CD14-positive monocyte (primary cell): ENCODE results near the gene GATC. TPM values are rescaled to one million over a fixed set of nuclear protein-coding genes. Genes with fewer than 3 reads are reported as not detected.
A peak's percentile ranks its signal among the peaks of the same experiment; 100 is the strongest.

Experiments
- DNase-seq, 3 donors: peaks; one replicate each; pipeline ENCODE4 v3.0.0-alpha.2; 2011 to 2022
- H2AFZ ChIP-seq: 2 replicates; pipeline ENCODE4 v1.6.0; 2012; ENCODE audit warnings: mild to moderate bottlenecking, low read depth, low read length, inconsistent platforms; ENCODE audit not compliant: insufficient read depth, poor library complexity, severe bottlenecking
- H3K27ac ChIP-seq, 2 donors: 1 replicate in 1 of 2; 2 replicates in 1 of 2; pipeline ENCODE4 v1.5.1; 2012 to 2013; ENCODE audit warnings: low read length in 2 of 2, control low read depth in 1 of 2, inconsistent platforms in 1 of 2, low read depth in 1 of 2, mild to moderate bottlenecking in 1 of 2
- H3K27me3 ChIP-seq, 2 donors: one replicate each; pipeline versions ENCODE4 v1.6.0 to v1.6.1; 2011 to 2013; ENCODE audit warnings: low read length in 2 of 2; ENCODE audit not compliant: control insufficient read depth in 2 of 2, insufficient read depth in 2 of 2
- H3K36me3 ChIP-seq, 2 donors: replicated peaks in 1 of 2; 1 replicate in 1 of 2; 2 replicates in 1 of 2; pipeline versions ENCODE4 v1.5.1 to v1.6.1; 2012 to 2013; ENCODE audit warnings: low read length in 2 of 2, control low read depth in 1 of 2, inconsistent platforms in 1 of 2, mild to moderate bottlenecking in 1 of 2; ENCODE audit not compliant: insufficient read depth in 2 of 2, control insufficient read depth in 1 of 2
- H3K4me1 ChIP-seq, 2 donors: 1 replicate in 1 of 2; 2 replicates in 1 of 2; pipeline versions ENCODE4 v1.5.1 to v1.6.1; 2012 to 2013; ENCODE audit warnings: low read length in 2 of 2, control low read depth in 1 of 2, inconsistent platforms in 1 of 2, mild to moderate bottlenecking in 1 of 2, moderate library complexity in 1 of 2; ENCODE audit not compliant: insufficient read depth in 2 of 2, control insufficient read depth in 1 of 2
- H3K4me2 ChIP-seq: replicated peaks from 2 replicates; pipeline ENCODE3; 2012; ENCODE audit warnings: low read length, moderate library complexity, mild to moderate bottlenecking; ENCODE audit not compliant: poor library complexity, severe bottlenecking; ENCODE audit errors: extremely low read depth
- H3K4me3 ChIP-seq, 3 experiments: fragments of 200-600 bp in 1 of 3; sonication (generic) in 1 of 3; replicated peaks in 1 of 3; 1 replicate in 2 of 3; 2 replicates in 1 of 3; pipeline ENCODE4 v1.5.1; 2011 to 2013; ENCODE audit warnings: low read length in 3 of 3, mild to moderate bottlenecking in 3 of 3, control low read depth in 2 of 3, low read depth in 2 of 3, inconsistent platforms in 1 of 3, moderate library complexity in 1 of 3
- H3K79me2 ChIP-seq: 2 replicates; pipeline ENCODE4 v1.6.0; 2012; ENCODE audit warnings: mild to moderate bottlenecking, control low read depth, inconsistent platforms, low read length, moderate library complexity; ENCODE audit not compliant: insufficient read depth
- H3K9ac ChIP-seq: 2 replicates; pipeline ENCODE4 v1.6.0; 2017; ENCODE audit warnings: low read length, mild to moderate bottlenecking; ENCODE audit not compliant: insufficient read depth, poor library complexity, severe bottlenecking
- H3K9me3 ChIP-seq, 2 donors: replicated peaks in 1 of 2; 1 replicate in 1 of 2; 2 replicates in 1 of 2; pipeline versions ENCODE4 v1.5.1 to v1.6.1; 2012 to 2013; ENCODE audit warnings: low read length in 2 of 2, control low read depth in 1 of 2; ENCODE audit not compliant: control insufficient read depth in 1 of 2, insufficient read depth in 1 of 2
- H4K20me1 ChIP-seq: 2 replicates; pipeline ENCODE4 v1.6.0; 2012; ENCODE audit warnings: mild to moderate bottlenecking, low read length, control low read depth, moderate library complexity; ENCODE audit not compliant: insufficient read depth
- H3K27ac Mint-ChIP-seq, 7 donors: one replicate each; pipeline ENCODE4 v1.8.0; 2020; ENCODE audit warnings: mild to moderate bottlenecking in 7 of 7, mixed read lengths in 7 of 7, moderate library complexity in 6 of 7, inconsistent platforms in 2 of 7
- H3K27me3 Mint-ChIP-seq, 3 donors: one replicate each; pipeline ENCODE4 v1.8.0; 2021 to 2022; ENCODE audit warnings: low read depth in 3 of 3, mild to moderate bottlenecking in 3 of 3, mixed read lengths in 3 of 3, moderate library complexity in 3 of 3, inconsistent platforms in 1 of 3
- H3K36me3 Mint-ChIP-seq, 2 donors: one replicate each; pipeline ENCODE4 v1.8.0; 2020; ENCODE audit warnings: mixed read lengths in 2 of 2, inconsistent platforms in 1 of 2, mild to moderate bottlenecking in 1 of 2
- H3K4me1 Mint-ChIP-seq: one replicate; pipeline ENCODE4 v1.8.0; 2020; ENCODE audit warnings: mild to moderate bottlenecking, mixed read lengths
- H3K4me3 Mint-ChIP-seq, 2 donors: one replicate each; pipeline ENCODE4 v1.8.0; 2020; ENCODE audit warnings: mild to moderate bottlenecking in 2 of 2, mixed read lengths in 2 of 2, moderate library complexity in 1 of 2
- H3K9me3 Mint-ChIP-seq, 7 donors: one replicate each; pipeline ENCODE4 v1.8.0; 2020 to 2022; ENCODE audit warnings: mixed read lengths in 7 of 7, mild to moderate bottlenecking in 6 of 7, moderate library complexity in 6 of 7, inconsistent platforms in 2 of 7
- WGBS: methylation state at CpG from one replicate; pipeline ENCODE4 v1.1.5; 2013; ENCODE audit warnings: missing lambda C conversion rate; ENCODE audit not compliant: insufficient coverage; 5-methylcytosine and 5-hydroxymethylcytosine counted together
- intact Hi-C, 2 donors: fragments of 100-400 bp; cut with micrococcal nuclease; formaldehyde crosslinking; loops; one replicate each; pipeline versions ENCODE4 v1.15.0 to v1.15.1; 2023
- polyA plus RNA-seq, 3 donors: library from polyadenylated mRNA; depleted of rRNA in 1 of 3; unstranded in 2 of 3; stranded (reverse) in 1 of 3; fragments of 300-500 nt in 2 of 3; fragments of >200 nt in 1 of 3; fragmentation: Illumina TruSeq in 2 of 3; gene quantifications; 1 replicate in 2 of 3; 2 replicates in 1 of 3; pipeline ENCODE4 v1.2.3, GENCODE V29; 2012 to 2021
- TF ChIP-seq, protein P1 (sequence below): fragments of 200-600 bp; IDR thresholded peaks from one replicate; pipeline ENCODE4 v1.8.0; 2022; ENCODE audit warnings: antibody characterized with exemption, mild to moderate bottlenecking

GATC gene
- polyA plus RNA-seq, 3 donors: 10.7 to 13.8 (median 11.3) TPM

- Mint-ChIP-seq H3K9me3 (no peaks in the 10 kb centered on the region), H3K4me3 (peak overlapping the region; percentile 93 to 98), H3K27ac (peak overlapping the region; percentile 77 to 88 (median 84)), H3K27me3 (peaks cover 0 to 2% (median 0%) of the 10 kb centered on the region in 3 donors), H3K4me1 (peaks cover 24% of the 10 kb centered on the region), H3K36me3 (peaks cover 14 to 33% of the 10 kb centered on the region in 2 donors)
- H3K27ac ChIP-seq: peak overlapping the region; percentile 57 to 76
- intact Hi-C loops: loop anchor here (5.0 kb wide), 2 partner anchors 36 to 41 kb away; partner anchors contain the start of gene RNF10 (in 1 of the 2)
- H2AFZ ChIP-seq: peak overlapping the region; percentile 86
- H3K9me3 ChIP-seq: no peaks in the 10 kb centered on the region
- H3K27me3 ChIP-seq: no peaks in the 10 kb centered on the region
- peak; percentile 19 to 56 (median 46) for DNase-seq
- H3K4me1 ChIP-seq: peaks cover 17 to 21% of the 10 kb centered on the region in 2 donors
- peaks cover 30% of the 10 kb centered on the region for H4K20me1 ChIP-seq
- WGBS: under 1% methylated on average over 38 of the region's 47 CpGs
- TF ChIP-seq, protein P1, sequence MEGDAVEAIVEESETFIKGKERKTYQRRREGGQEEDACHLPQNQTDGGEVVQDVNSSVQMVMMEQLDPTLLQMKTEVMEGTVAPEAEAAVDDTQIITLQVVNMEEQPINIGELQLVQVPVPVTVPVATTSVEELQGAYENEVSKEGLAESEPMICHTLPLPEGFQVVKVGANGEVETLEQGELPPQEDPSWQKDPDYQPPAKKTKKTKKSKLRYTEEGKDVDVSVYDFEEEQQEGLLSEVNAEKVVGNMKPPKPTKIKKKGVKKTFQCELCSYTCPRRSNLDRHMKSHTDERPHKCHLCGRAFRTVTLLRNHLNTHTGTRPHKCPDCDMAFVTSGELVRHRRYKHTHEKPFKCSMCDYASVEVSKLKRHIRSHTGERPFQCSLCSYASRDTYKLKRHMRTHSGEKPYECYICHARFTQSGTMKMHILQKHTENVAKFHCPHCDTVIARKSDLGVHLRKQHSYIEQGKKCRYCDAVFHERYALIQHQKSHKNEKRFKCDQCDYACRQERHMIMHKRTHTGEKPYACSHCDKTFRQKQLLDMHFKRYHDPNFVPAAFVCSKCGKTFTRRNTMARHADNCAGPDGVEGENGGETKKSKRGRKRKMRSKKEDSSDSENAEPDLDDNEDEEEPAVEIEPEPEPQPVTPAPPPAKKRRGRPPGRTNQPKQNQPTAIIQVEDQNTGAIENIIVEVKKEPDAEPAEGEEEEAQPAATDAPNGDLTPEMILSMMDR: no peak
- peak overlapping the region; percentile 91 to 99 (median 99) for H3K4me3 ChIP-seq
- peak overlapping the region; percentile 94 for H3K4me2 ChIP-seq
- peaks cover 30% of the 10 kb centered on the region for H3K79me2 ChIP-seq
- H3K9ac ChIP-seq: peak overlapping the region; percentile 74
- peaks cover 20 to 33% of the 10 kb centered on the region in 2 donors for H3K36me3 ChIP-seq
Observed at GRCh38 chr12:120496413-120497340, 50.4 kb downstream of the GATC start.

GRCh38 chr12:120497524-120498150, 51.4 kb downstream of the GATC start:
- Mint-ChIP-seq H3K27ac (peak overlapping the region in 3 of 7 donors; percentile 34 to 88 (median 45)), H3K36me3 (peaks cover 17 to 43% of the 10 kb centered on the region in 2 donors), H3K4me1 (peaks cover 24% of the 10 kb centered on the region), H3K27me3 (peaks cover 0 to 2% (median 0%) of the 10 kb centered on the region in 3 donors), H3K4me3 (peak overlapping the region; percentile 93 to 98), H3K9me3 (no peaks in the 10 kb centered on the region)
- Histone ChIP-seq H4K20me1 (peaks cover 30% of the 10 kb centered on the region), H3K79me2 (peaks cover 30% of the 10 kb centered on the region), H3K4me3 (peak overlapping the region; percentile 91 to 99 (median 99)), H3K9ac (no peak overlapping the region), H3K4me1 (peaks cover 17 to 21% of the 10 kb centered on the region in 2 donors), H3K36me3 (peaks cover 22 to 38% of the 10 kb centered on the region in 2 donors), H3K4me2 (peak overlapping the region; percentile 94), H2AFZ (no peak overlapping the region), H3K9me3 (no peaks in the 10 kb centered on the region), H3K27ac (peak overlapping the region in 1 of 2 donors; percentile 76), H3K27me3 (no peaks in the 10 kb centered on the region)
- TF ChIP-seq, protein P1: no peak
- WGBS: 20% methylated on average over 1 of the region's 9 CpGs
- no peak for DNase-seq
- intact Hi-C loops: loop anchor here (5.0 kb wide), 2 partner anchors 35 to 40 kb away; partner anchors contain the start of gene RNF10 (in 1 of the 2)
